Measurements from ENCODE around the gene HOXB13. TPM values are rescaled to one million over a fixed set of nuclear protein-coding genes. Genes with fewer than 3 reads are reported as not detected.

HOXB13 gene
- total and polyA plus RNA-seq, 2 experiments from 2014 or later, result not detected

DNA sequence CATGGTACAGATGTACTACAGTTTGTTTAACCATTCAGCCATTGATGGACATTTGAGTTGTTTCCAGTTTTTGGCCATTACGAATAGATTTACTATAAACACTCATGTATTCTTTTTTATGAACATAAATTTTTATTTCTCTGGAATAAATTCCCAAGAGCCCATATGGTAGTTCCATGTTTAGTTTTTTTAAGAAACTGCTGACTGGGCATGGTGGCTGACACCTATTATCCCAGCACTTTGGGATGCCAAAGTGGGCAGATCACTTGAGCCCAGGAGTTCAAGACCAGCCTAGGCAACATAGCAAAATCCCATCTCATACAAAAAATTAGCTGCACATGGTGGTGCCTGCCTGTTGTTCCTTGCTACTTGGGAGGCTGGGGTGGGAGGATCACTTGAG is 36.5 kb downstream of the HOXB13 start:
- TF ChIP-seq CREB1 (CRISPR knock-in tag; IDR thresholded peaks at IDR 0.05; ENCODE audit: low read depth) (no peak), STAT1 (IDR thresholded peaks at IDR 0.05; ENCODE audit: unreplicated experiment) (no peak), POLR2AphosphoS5 (IDR thresholded peaks at IDR 0.05; ENCODE audit: low read depth) (no peak), ZNF114 (CRISPR knock-in tag; IDR thresholded peaks at IDR 0.05) (no peak), JUNB (IDR thresholded peaks at IDR 0.05; ENCODE audit: unreplicated experiment) (no peak), ETS1 (IDR thresholded peaks at IDR 0.05) (no peak), ZNF331 (CRISPR knock-in tag; IDR thresholded peaks at IDR 0.05; ENCODE audit: low read depth) (no peak), NANOG (IDR thresholded peaks at IDR 0.05; ENCODE audit: borderline replicate concordance) (no peak), EZH2 (IDR thresholded peaks at IDR 0.05; ENCODE audit: low read depth, unreplicated experiment) (no peak)
- TF ChIP-seq, protein P1, sequence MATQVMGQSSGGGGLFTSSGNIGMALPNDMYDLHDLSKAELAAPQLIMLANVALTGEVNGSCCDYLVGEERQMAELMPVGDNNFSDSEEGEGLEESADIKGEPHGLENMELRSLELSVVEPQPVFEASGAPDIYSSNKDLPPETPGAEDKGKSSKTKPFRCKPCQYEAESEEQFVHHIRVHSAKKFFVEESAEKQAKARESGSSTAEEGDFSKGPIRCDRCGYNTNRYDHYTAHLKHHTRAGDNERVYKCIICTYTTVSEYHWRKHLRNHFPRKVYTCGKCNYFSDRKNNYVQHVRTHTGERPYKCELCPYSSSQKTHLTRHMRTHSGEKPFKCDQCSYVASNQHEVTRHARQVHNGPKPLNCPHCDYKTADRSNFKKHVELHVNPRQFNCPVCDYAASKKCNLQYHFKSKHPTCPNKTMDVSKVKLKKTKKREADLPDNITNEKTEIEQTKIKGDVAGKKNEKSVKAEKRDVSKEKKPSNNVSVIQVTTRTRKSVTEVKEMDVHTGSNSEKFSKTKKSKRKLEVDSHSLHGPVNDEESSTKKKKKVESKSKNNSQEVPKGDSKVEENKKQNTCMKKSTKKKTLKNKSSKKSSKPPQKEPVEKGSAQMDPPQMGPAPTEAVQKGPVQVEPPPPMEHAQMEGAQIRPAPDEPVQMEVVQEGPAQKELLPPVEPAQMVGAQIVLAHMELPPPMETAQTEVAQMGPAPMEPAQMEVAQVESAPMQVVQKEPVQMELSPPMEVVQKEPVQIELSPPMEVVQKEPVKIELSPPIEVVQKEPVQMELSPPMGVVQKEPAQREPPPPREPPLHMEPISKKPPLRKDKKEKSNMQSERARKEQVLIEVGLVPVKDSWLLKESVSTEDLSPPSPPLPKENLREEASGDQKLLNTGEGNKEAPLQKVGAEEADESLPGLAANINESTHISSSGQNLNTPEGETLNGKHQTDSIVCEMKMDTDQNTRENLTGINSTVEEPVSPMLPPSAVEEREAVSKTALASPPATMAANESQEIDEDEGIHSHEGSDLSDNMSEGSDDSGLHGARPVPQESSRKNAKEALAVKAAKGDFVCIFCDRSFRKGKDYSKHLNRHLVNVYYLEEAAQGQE (IDR thresholded peaks at IDR 0.05; ENCODE audit: unreplicated experiment), result no peak
- TF ChIP-seq, protein P2, sequence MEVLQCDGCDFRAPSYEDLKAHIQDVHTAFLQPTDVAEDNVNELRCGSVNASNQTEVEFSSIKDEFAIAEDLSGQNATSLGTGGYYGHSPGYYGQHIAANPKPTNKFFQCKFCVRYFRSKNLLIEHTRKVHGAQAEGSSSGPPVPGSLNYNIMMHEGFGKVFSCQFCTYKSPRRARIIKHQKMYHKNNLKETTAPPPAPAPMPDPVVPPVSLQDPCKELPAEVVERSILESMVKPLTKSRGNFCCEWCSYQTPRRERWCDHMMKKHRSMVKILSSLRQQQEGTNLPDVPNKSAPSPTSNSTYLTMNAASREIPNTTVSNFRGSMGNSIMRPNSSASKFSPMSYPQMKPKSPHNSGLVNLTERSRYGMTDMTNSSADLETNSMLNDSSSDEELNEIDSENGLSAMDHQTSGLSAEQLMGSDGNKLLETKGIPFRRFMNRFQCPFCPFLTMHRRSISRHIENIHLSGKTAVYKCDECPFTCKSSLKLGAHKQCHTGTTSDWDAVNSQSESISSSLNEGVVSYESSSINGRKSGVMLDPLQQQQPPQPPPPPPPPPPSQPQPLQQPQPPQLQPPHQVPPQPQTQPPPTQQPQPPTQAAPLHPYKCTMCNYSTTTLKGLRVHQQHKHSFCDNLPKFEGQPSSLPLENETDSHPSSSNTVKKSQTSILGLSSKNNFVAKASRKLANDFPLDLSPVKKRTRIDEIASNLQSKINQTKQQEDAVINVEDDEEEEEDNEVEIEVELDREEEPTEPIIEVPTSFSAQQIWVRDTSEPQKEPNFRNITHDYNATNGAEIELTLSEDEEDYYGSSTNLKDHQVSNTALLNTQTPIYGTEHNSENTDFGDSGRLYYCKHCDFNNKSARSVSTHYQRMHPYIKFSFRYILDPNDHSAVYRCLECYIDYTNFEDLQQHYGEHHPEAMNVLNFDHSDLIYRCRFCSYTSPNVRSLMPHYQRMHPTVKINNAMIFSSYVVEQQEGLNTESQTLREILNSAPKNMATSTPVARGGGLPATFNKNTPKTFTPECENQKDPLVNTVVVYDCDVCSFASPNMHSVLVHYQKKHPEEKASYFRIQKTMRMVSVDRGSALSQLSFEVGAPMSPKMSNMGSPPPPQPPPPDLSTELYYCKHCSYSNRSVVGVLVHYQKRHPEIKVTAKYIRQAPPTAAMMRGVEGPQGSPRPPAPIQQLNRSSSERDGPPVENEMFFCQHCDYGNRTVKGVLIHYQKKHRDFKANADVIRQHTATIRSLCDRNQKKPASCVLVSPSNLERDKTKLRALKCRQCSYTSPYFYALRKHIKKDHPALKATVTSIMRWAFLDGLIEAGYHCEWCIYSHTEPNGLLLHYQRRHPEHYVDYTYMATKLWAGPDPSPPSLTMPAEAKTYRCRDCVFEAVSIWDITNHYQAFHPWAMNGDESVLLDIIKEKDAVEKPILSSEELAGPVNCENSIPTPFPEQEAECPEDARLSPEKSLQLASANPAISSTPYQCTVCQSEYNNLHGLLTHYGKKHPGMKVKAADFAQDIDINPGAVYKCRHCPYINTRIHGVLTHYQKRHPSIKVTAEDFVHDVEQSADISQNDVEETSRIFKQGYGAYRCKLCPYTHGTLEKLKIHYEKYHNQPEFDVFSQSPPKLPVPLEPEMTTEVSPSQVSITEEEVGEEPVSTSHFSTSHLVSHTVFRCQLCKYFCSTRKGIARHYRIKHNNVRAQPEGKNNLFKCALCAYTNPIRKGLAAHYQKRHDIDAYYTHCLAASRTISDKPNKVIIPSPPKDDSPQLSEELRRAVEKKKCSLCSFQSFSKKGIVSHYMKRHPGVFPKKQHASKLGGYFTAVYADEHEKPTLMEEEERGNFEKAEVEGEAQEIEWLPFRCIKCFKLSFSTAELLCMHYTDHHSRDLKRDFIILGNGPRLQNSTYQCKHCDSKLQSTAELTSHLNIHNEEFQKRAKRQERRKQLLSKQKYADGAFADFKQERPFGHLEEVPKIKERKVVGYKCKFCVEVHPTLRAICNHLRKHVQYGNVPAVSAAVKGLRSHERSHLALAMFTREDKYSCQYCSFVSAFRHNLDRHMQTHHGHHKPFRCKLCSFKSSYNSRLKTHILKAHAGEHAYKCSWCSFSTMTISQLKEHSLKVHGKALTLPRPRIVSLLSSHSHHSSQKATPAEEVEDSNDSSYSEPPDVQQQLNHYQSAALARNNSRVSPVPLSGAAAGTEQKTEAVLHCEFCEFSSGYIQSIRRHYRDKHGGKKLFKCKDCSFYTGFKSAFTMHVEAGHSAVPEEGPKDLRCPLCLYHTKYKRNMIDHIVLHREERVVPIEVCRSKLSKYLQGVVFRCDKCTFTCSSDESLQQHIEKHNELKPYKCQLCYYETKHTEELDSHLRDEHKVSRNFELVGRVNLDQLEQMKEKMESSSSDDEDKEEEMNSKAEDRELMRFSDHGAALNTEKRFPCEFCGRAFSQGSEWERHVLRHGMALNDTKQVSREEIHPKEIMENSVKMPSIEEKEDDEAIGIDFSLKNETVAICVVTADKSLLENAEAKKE (CRISPR knock-in tag; IDR thresholded peaks at IDR 0.05), result no peak
- no peaks in the 10 kb centered on the region for H3K4me1 Mint-ChIP-seq
- Histone ChIP-seq H3K27me3 (ENCODE audit: insufficient read depth) (0 out of 2 replicates have a peak, but pooled peaks cover 3% of the 10 kb centered on the region), H3K79me2 (replicated peaks; ENCODE audit: insufficient read depth) (no peaks in the 10 kb centered on the region), H3K4me1 (ENCODE audit: insufficient read depth) (no peaks in the 10 kb centered on the region), H3K36me3 (ENCODE audit: insufficient read depth) (no peaks in the 10 kb centered on the region), H3K9me2 (ENCODE audit: insufficient read depth) (no peaks in the 10 kb centered on the region), H3K27ac (ENCODE audit: low read depth) (no peak overlapping the region), H3F3A (replicated peaks; ENCODE audit: low read depth) (no peaks in the 10 kb centered on the region), H4K20me1 (replicated peaks; ENCODE audit: insufficient read depth) (0 out of 2 replicates have a peak, but pooled peaks cover 6% of the 10 kb centered on the region), H3K4me2 (no peak overlapping the region), H2AFZ (no peak overlapping the region), H3K4me3 (no peak overlapping the region)
- DNase-seq (ENCODE audit: low spot score) (no peak), ATAC-seq (no peak)
- peaks cover 4% of the 10 kb centered on the region; the same call in 1 of the 3 replicates for H3K36me3 Mint-ChIP-seq (ENCODE audit: low read depth)
- H3K27ac Mint-ChIP-seq, result no peak overlapping the region
- peaks cover 9% of the 10 kb centered on the region for H3K27me3 Mint-ChIP-seq (ENCODE audit: insufficient read depth, low read depth, poor library complexity)
- peaks cover 5% of the 10 kb centered on the region; the same call in 2 of the 3 replicates for H3K9me3 Mint-ChIP-seq
- H3K4me3 Mint-ChIP-seq, result no peak overlapping the region

All from GM23338 (cell line).